Karpas-422 (cell line): ENCODE measurements around the gene PPP6R2. TPM values are rescaled to one million over a fixed set of nuclear protein-coding genes. Genes with fewer than 3 reads are reported as not detected.

Experiments used
- DNase-seq: peaks from one replicate; pipeline ENCODE4 v3.0.0-alpha.2; 2015
- H2AFZ ChIP-seq: fragments of 200-600 bp; sonication (generic); 2 replicates; pipeline ENCODE4 v1.6.1; 2014; ENCODE audit warnings: antibody characterized with exemption, low read length, mixed read lengths
- H3K27ac ChIP-seq: fragments of 200-600 bp; sonication (generic); 2 replicates; pipeline ENCODE4 v1.5.1; 2014; ENCODE audit warnings: mild to moderate bottlenecking, low read length, moderate library complexity
- H3K27me3 ChIP-seq: fragments of 200-600 bp; sonication (generic); 2 replicates; pipeline ENCODE4 v1.6.1; 2014; ENCODE audit warnings: low read length, mixed read lengths
- H3K36me3 ChIP-seq: fragments of 200-600 bp; sonication (generic); 2 replicates; pipeline ENCODE4 v1.6.1; 2014; ENCODE audit warnings: low read length, mixed read lengths; ENCODE audit not compliant: insufficient read depth
- H3K4me1 ChIP-seq: fragments of 200-600 bp; sonication (generic); 2 replicates; pipeline ENCODE4 v1.6.1; 2014; ENCODE audit warnings: mild to moderate bottlenecking, low read length, mixed read lengths
- H3K4me2 ChIP-seq: fragments of 200-600 bp; sonication (generic); 2 replicates; pipeline ENCODE4 v1.6.1; 2014; ENCODE audit warnings: low read length, low read depth, mild to moderate bottlenecking; ENCODE audit not compliant: poor library complexity, severe bottlenecking
- H3K4me3 ChIP-seq: fragments of 200-600 bp; sonication (generic); 2 replicates; pipeline ENCODE4 v1.5.1; 2014; ENCODE audit warnings: mild to moderate bottlenecking, antibody characterized with exemption, low read length, mixed read lengths
- H3K79me2 ChIP-seq: fragments of 200-600 bp; sonication (generic); 2 replicates; pipeline ENCODE4 v1.6.1; 2014; ENCODE audit warnings: mild to moderate bottlenecking, low read length, mixed read lengths
- H3K9ac ChIP-seq: fragments of 200-600 bp; sonication (generic); 2 replicates; pipeline ENCODE4 v1.6.0; 2014; ENCODE audit warnings: low read length
- H3K9me2 ChIP-seq: fragments of 200-600 bp; sonication (generic), shearing (Covaris generic); replicated peaks from 2 replicates; pipeline ENCODE4 v1.6.0; 2014; ENCODE audit warnings: mild to moderate bottlenecking, low read length, moderate library complexity; ENCODE audit not compliant: insufficient read depth
- H3K9me3 ChIP-seq: fragments of 300-700, 200-600 bp; sonication (generic); 2 replicates; pipeline ENCODE4 v1.6.1; 2014; ENCODE audit warnings: low read length, mixed read lengths
- H4K20me1 ChIP-seq: fragments of 200-600 bp; sonication (generic); 2 replicates; pipeline ENCODE4 v1.6.1; 2014; ENCODE audit warnings: mild to moderate bottlenecking, antibody characterized with exemption, low read length, low read depth; ENCODE audit not compliant: insufficient read depth
- total RNA-seq: library from RNA; depleted of rRNA; stranded (reverse); fragments of >200 nt; shearing (Covaris generic); gene quantifications from 2 replicates; pipeline ENCODE4 v1.2.3, GENCODE V29; 2014; ENCODE audit warnings: low replicate concordance

The PPP6R2 gene
- total RNA-seq, 1 experiment from 2014 or later: 32.9 TPM

DNA sequence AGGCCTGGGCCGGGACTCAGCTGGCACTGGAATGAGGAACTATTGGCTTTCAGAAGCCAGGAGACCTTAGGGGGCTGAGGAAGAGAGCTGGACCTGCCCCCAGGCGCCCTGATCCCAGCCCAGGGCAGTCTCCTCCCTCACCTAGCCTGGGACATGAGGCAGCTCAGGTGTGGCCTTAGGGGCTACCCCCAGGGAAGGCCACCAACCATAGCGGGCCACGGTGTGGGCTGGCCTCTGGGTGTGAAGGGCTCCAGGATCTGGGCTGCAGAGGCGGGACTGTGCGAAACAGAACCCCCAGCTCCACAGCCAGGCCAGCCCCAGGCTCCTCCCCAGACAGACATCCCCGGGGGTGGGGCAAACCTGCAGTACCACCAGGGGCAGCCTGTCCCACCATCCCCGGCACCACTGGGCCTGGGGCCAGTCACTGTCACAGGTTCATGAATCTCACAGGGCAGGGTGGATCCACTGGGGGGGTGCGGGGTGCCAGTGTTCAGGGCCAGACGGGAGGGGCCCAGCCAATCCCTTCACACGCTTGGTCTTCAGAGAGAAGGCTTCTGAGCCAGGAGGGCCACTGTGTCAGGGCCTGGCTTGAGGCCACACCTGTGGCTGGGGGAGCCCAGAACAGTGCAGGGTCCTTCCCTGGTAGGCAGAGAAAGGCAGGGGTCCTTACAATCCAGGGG lies 39.1 kb upstream of the PPP6R2 start:
- no peak overlapping the region for H2AFZ ChIP-seq
- H3K9me2 ChIP-seq: no peaks in the 10 kb centered on the region
- H3K9me3 ChIP-seq: no peaks in the 10 kb centered on the region
- H3K36me3 ChIP-seq: no peaks in the 10 kb centered on the region
- H3K79me2 ChIP-seq: no peaks in the 10 kb centered on the region
- H3K27ac ChIP-seq: no peak overlapping the region
- peak overlapping the region; percentile 49 for H3K4me2 ChIP-seq
- H3K27me3 ChIP-seq: no peaks in the 10 kb centered on the region
- no peak overlapping the region for H3K4me3 ChIP-seq
- peak; percentile 64 for DNase-seq
- H4K20me1 ChIP-seq: peaks cover 22% of the 10 kb centered on the region; the same call in 1 of the 2 replicates
- H3K4me1 ChIP-seq: peaks cover 69% of the 10 kb centered on the region
- H3K9ac ChIP-seq: peak overlapping the region; percentile 35

DNA sequence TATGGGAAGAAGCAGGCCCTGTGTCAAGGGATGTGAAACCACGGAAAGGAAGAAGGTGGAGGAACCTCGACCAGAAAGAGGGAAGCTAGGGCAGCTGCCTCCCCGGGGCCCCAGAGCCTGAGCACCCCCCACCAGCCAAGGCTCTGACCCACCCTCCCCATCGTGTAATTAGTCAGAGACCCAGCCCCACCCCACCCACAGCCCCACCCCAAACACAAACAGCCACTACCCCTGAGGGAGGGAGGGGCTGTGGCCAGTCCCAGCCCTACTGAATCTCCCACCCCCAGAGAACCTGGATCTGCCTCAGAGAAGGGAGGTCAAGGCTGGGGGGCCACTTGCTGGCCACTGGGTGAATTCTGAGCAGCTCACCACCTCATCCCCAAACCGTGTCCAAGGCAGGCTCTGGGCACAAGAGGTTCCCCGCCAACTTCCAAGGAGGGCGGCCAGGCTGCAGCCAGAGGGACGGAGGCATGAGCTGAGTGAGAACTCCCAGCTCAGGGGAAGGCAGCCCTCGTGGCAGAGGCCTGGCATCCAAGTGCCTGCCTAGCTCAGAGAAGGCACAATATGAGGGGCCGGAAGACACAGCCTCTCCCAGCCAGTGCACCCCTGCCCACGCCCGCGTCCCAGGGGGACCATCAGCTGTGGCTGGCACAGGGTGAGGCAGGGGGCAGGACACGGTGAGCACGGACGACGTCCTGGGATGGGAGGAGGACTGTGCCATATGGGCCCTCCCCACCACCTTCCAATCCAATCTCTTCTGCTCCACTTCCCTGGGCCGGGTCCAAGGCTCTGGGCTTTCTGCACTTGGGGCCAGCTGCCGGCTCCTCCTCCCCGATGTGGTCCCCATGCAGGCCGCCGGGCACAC lies 38.4 kb upstream of the PPP6R2 start:
- Histone ChIP-seq H3K9me2 (no peaks in the 10 kb centered on the region), H3K4me3 (no peak overlapping the region), H3K4me2 (peak overlapping the region; percentile 49), H3K79me2 (no peaks in the 10 kb centered on the region), H3K27me3 (no peaks in the 10 kb centered on the region), H3K4me1 (peaks cover 76% of the 10 kb centered on the region), H3K36me3 (no peaks in the 10 kb centered on the region), H3K27ac (no peak overlapping the region), H3K9me3 (no peaks in the 10 kb centered on the region), H3K9ac (peak overlapping the region; percentile 43), H2AFZ (no peak overlapping the region), H4K20me1 (peaks cover 22% of the 10 kb centered on the region; the same call in 1 of the 2 replicates)
- DNase-seq: no peak

DNA sequence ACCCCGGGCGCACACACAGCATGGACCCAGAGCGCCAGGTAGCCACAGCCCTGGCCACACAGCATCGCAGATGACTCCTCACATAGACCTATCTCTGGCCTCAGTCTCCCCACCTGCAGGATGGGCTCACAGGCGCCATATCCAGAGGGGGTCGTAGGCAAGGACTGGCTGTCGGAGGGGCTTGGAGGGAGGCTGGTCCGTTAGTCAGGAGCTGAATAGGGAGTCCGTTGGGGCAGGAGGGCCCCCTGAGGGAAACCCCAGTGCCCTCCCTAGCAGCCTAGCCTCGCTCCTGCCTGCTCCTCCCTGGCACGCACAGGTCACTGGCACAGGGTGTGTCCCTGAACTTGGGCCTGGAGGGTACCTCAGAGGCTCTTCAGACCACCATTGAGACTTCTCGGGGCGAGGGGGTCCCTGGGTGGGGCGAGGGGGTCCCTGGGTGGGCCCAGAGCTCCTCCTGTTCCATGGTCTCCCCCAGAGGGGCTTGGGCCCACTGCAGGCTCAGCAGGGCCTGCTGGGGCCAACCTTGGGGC lies 37.7 kb upstream of the PPP6R2 start:
- Histone ChIP-seq H4K20me1 (peaks cover 22% of the 10 kb centered on the region; the same call in 1 of the 2 replicates), H2AFZ (no peak overlapping the region), H3K27me3 (no peaks in the 10 kb centered on the region), H3K4me1 (peaks cover 76% of the 10 kb centered on the region), H3K4me2 (peak overlapping the region; percentile 71), H3K9me3 (no peaks in the 10 kb centered on the region), H3K4me3 (no peak overlapping the region), H3K36me3 (no peaks in the 10 kb centered on the region), H3K9ac (peak overlapping the region; percentile 43), H3K27ac (no peak overlapping the region), H3K79me2 (no peaks in the 10 kb centered on the region), H3K9me2 (no peaks in the 10 kb centered on the region)
- DNase-seq: no peak

DNA sequence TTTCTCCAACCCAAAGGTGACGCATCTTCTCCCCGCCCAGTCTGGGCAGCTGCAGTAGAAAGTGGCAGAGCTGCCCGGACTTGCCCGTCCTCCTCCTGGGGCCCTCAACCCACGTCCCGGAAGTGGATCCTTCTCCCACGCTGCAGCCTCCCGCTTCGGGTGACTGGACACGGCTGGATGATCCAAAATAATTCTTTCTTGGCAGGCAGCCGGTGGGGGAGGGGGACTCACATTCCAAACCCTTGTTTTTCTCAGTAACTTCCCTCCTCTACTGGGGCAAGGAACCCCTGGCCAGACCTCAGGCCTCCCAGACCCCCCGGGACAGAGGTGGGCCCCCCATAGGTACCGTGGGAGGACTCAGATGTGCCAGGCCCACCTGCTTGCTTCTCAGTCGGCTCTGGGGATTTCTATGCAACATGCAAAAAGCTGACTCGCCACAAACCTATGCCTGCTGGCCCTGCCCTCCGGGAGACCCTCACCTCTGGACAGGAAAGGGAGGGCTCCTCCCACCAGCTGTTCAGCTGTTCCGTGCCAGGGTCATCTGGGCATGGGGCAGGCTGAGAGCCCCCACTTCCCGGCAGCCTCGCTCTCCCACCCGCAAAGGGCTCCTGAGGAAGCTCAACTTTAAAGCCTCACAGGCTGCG lies 37.1 kb upstream of the PPP6R2 start:
- no peaks in the 10 kb centered on the region for H3K79me2 ChIP-seq
- peak overlapping the region; percentile 71 for H3K4me2 ChIP-seq
- H3K9me2 ChIP-seq: no peaks in the 10 kb centered on the region
- H3K4me1 ChIP-seq: peaks cover 75% of the 10 kb centered on the region
- H2AFZ ChIP-seq: no peak overlapping the region
- no peaks in the 10 kb centered on the region for H3K36me3 ChIP-seq
- peak overlapping the region; percentile 66 for H3K9ac ChIP-seq
- H4K20me1 ChIP-seq: peaks cover 22% of the 10 kb centered on the region; the same call in 1 of the 2 replicates
- no peaks in the 10 kb centered on the region for H3K27me3 ChIP-seq
- H3K27ac ChIP-seq: no peak overlapping the region
- peak overlapping the region; percentile 66; the same call in 1 of the 2 replicates for H3K4me3 ChIP-seq
- no peaks in the 10 kb centered on the region for H3K9me3 ChIP-seq
- DNase-seq: no peak

DNA sequence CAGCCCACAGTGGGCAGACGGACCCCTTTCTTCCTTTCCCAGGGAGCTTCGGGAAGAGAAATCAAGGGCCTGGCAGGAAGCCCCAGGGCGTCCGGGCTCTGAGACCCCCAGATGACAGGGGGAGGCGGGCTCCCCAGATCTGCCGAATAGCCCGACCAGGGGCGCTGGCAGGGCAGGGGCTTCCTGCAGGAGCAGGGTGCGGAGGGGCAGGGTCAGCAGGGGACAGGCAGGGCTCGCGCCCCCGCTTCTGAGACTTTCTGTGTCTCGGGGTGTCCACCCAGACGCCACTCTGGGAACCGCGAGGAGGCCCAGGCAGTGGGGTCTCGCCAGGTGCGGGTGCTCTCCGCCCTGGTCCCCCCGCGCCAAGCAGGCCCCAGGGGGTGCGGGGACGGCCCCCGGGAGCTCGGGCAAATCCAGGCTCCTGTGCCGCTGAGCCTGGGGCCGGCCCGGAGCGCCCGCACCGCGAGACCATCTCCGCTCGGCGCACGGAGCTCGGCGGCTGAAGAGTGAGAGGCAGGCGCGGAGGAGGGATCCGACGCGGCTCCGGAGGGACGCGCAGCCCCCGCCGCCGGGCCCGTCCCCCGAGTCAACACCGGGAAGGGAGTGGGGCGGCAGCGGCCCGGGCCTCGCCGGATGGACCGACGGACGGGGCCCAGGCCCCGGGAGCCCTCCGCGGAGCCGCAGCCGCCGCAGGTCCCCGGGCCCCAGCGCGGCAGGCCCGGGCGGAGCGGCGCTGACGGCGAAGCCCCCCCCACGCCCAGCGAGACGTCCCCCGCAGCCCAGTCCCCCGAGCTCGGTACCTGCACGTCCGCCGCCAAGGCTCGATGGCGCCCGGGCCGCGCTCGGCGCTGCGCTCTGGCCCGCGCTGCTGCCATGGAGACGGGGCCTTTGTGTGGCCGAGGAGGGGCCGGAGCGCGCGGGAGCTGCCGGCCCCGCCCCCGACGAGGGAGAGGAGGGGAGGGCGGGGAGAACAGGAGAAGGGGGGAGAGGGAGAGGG lies 36.1 kb upstream of the PPP6R2 start, which contains the start of gene PLXNB2:
PLXNB2 (minus strand) TSS at position 894 of the 997 bp plus-strand sequence. CDS start 17,062 bp downstream, outside the sequence.
- H3K4me1 ChIP-seq: peaks cover 66% of the 10 kb centered on the region
- H4K20me1 ChIP-seq: peaks cover 26% of the 10 kb centered on the region; the same call in 1 of the 2 replicates
- H3K27ac ChIP-seq: no peak within 1 kb of the TSS
- H2AFZ ChIP-seq: no peak within 1 kb of the TSS
- no peaks in the 10 kb centered on the region for H3K79me2 ChIP-seq
- H3K4me3 ChIP-seq: peak within 1 kb of the TSS; percentile 66
- H3K27me3 ChIP-seq: no peaks in the 10 kb centered on the region
- peak within 1 kb of the TSS; percentile 71 for H3K4me2 ChIP-seq
- no peaks in the 10 kb centered on the region for H3K9me2 ChIP-seq
- no peaks in the 10 kb centered on the region for H3K36me3 ChIP-seq
- no peaks in the 10 kb centered on the region for H3K9me3 ChIP-seq
- DNase-seq: peak; percentile 89
- peak within 1 kb of the TSS; percentile 66 for H3K9ac ChIP-seq

DNA sequence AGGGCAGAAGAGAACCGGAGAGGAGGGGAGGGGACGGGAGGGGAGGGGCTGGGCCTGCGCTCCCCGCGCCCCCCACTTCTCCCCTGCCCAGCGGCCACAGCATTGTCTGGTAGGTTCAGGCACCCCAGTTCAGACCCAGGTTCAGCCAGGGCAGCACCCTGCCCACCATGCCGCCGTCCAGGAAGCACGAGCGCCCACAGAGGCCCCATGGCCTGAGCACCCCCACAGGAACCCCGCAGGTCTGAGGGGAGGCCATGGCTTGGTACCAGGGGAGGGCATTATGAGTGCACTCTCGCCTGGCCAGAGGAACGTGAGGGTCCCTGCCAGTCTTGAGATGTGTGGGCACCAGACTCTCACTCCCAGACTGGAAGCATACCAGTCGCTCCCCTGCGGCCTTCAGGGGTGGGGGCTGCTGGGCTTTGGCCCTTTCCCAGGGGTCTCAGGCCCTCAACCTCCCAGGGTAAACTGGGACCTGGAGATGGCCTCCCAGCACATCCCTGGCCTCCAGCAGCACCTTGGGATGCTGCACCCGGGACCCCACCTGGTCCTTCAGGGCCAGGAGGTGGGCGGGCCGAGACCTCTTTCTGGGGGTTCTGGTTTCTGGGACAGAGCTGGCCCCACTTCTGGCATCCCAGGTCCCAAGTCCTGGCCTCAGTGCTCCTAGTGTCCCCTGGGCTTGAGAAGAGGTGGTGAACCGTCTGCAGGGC lies 35.1 kb upstream of the PPP6R2 start:
- Histone ChIP-seq H3K9me2 (no peaks in the 10 kb centered on the region), H3K4me2 (no peak overlapping the region), H3K4me3 (no peak overlapping the region), H3K9me3 (no peaks in the 10 kb centered on the region), H3K79me2 (no peaks in the 10 kb centered on the region), H3K9ac (0 out of 2 replicates have a peak overlapping the region, but pooled peaks have one; percentile 31), H2AFZ (no peak overlapping the region), H4K20me1 (peaks cover 19% of the 10 kb centered on the region; the same call in 1 of the 2 replicates), H3K36me3 (no peaks in the 10 kb centered on the region), H3K27me3 (no peaks in the 10 kb centered on the region), H3K4me1 (peaks cover 61% of the 10 kb centered on the region), H3K27ac (no peak overlapping the region)
- DNase-seq: no peak

DNA sequence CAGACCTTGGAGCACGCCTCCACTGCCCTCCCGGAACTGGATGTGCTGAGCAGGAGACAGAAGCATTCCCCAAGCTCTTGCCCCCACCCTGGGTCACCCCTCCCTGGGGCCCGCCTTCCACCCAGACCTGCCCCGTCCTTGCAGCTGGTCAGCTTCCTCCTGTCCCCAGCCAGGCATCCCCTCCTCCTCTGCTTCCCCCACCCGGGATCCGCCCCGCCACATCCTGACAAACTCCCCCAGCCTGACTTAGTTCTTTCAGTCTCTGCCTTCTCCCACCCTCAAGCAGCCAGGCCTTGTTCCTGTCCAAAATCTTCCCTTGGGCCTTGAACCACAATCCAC lies 34.6 kb upstream of the PPP6R2 start:
- no peaks in the 10 kb centered on the region for H3K27me3 ChIP-seq
- peak overlapping the region; percentile 31; the same call in 1 of the 2 replicates for H3K9ac ChIP-seq
- H3K9me3 ChIP-seq: no peaks in the 10 kb centered on the region
- H3K4me3 ChIP-seq: no peak overlapping the region
- H3K9me2 ChIP-seq: no peaks in the 10 kb centered on the region
- DNase-seq: no peak
- no peaks in the 10 kb centered on the region for H3K36me3 ChIP-seq
- no peak overlapping the region for H3K27ac ChIP-seq
- peaks cover 17% of the 10 kb centered on the region; the same call in 1 of the 2 replicates for H4K20me1 ChIP-seq
- peaks cover 56% of the 10 kb centered on the region for H3K4me1 ChIP-seq
- no peaks in the 10 kb centered on the region for H3K79me2 ChIP-seq
- H2AFZ ChIP-seq: no peak overlapping the region
- H3K4me2 ChIP-seq: no peak overlapping the region
